Heart right ventricle (tissue), 16 donors: ENCODE measurements around the gene KCNT1. TPM values are rescaled to one million over a fixed set of nuclear protein-coding genes. Genes with fewer than 3 reads are reported as not detected.

ENCODE experiments used
- ATAC-seq, 8 donors: fragments of 200-7000 bp; cut with Tn5 transposase; one replicate each; pipeline ENCODE4 v1.9.1; 2020; ENCODE audit warnings: mild to moderate bottlenecking in 8 of 8, moderate library complexity in 8 of 8, moderate number of reproducible peaks in 1 of 8
- DNase-seq, 2 donors: peaks; one replicate each; pipeline ENCODE4 v3.0.0-alpha.2; 2020
- H3K27ac ChIP-seq, 10 donors: fragments of 200-600 bp; sonication (generic) in 2 of 10; one replicate each; pipeline versions ENCODE4 v1.5.0 to v1.8.0; 2020 to 2022; ENCODE audit warnings: mild to moderate bottlenecking in 3 of 10
- H3K27me3 ChIP-seq, 7 donors: fragments of 200-600 bp; one replicate each; pipeline ENCODE4 v1.8.0; 2021 to 2022; ENCODE audit warnings: mild to moderate bottlenecking in 2 of 7
- H3K36me3 ChIP-seq, 9 donors: fragments of 200-600 bp; sonication (generic) in 1 of 9; one replicate each; pipeline versions ENCODE4 v1.5.0 to v1.8.0; 2020 to 2022; ENCODE audit warnings: mild to moderate bottlenecking in 2 of 9
- H3K4me1 ChIP-seq, 9 donors: fragments of 200-600 bp; sonication (generic) in 1 of 9; one replicate each; pipeline versions ENCODE4 v1.5.0 to v1.8.0; 2020 to 2022; ENCODE audit warnings: mild to moderate bottlenecking in 4 of 9
- H3K4me3 ChIP-seq, 10 donors: fragments of 200-600 bp; sonication (generic) in 2 of 10; one replicate each; pipeline versions ENCODE4 v1.5.0 to v1.8.0; 2020 to 2022; ENCODE audit warnings: mild to moderate bottlenecking in 7 of 10, moderate library complexity in 2 of 10
- H3K9me3 ChIP-seq, 11 donors: fragments of 200-600 bp in 10 of 11; sonication (generic) in 2 of 11; one replicate each; pipeline versions ENCODE4 v1.5.0 to v1.8.0; 2013 to 2022; ENCODE audit warnings: mild to moderate bottlenecking in 2 of 11, control low read depth in 1 of 11, moderate library complexity in 1 of 11
- WGBS, 2 donors: extraction: QIAGEN DNeasy Blood & Tissue Kit; methylation state at CpG; one replicate each; pipeline ENCODE4 v1.1.7; 2013; ENCODE audit warnings: inconsistent platforms in 1 of 2; 5-methylcytosine and 5-hydroxymethylcytosine counted together
- intact Hi-C, 10 donors: fragments of 100-400 bp; cut with DNase I; formaldehyde crosslinking; loops; one replicate each; pipeline versions ENCODE4 v1.11.1 to v1.14.2; 2022
- polyA plus RNA-seq, 2 donors: library from polyadenylated mRNA; stranded (reverse); fragments of 200-250 nt; gene quantifications; one replicate each; pipeline ENCODE4 v1.2.3, GENCODE V29; 2013
- total RNA-seq, 10 donors: library from RNA; stranded (reverse); fragmentation: NEBNext Ultra II Directional in 3 of 10; extraction: Animal tissue kit (Norgen Biotek cat#: 25700) in 3 of 10; gene quantifications; one replicate each; pipeline versions ENCODE4 v1.2.1 to v1.2.4, GENCODE V29; 2021 to 2023
- TF ChIP-seq, protein P1 (sequence below), 9 donors: fragments of 200-600 bp; sonication (generic) in 2 of 9; IDR thresholded peaks; one replicate each; pipeline versions ENCODE4 v1.5.0 to v1.8.0; 2021 to 2022; ENCODE audit warnings: antibody characterized with exemption in 9 of 9, mild to moderate bottlenecking in 5 of 9, moderate library complexity in 1 of 9
- donor health status: Arrhythmogenic right ventricular cardiomyopathy.
- donor health status: ischemic (EF 13 %, LVEDD 7.1; RV severe dilation, severe dysfunction).
- donor health status: healthy with polysubstance abuse.
- donor health status: DM: no; HTN: yes; CAD: no.
- donor health status: DM: no; HTN: no; CAD: no.
- donor health status: ischemic (EF 25% LVEDD 6.9; RV normal size, moderate dysfunction).
- donor health status: ischemic (EF 25% LVEDD 5.7; RV mildly dilated, moderate dysfunction).
- donor health status: healthy.
- donor health status: DM: yes; HTN: yes; CAD: no.
- donor health status: Ischemic cardiomyopathy.
- donor health status: ischemic (EF 35%, LVEDD 5.7; RV mildly dilated, moderate dysfunction).
- donor health status: nonischemic (EF 11% LVEDD 7.7; RV severe dilation, severe dysfunction).
- donor health status: DM: yes; HTN: yes; CAD: no.
- donor health status: PGD.
- donor health status: ischemic (EF 29% LVEDD 5.4; RV normal size, mild dysfunction).
- donor health status: nonischemic (EF 23%, LVEDD 6.1; RV moderate dilation, normal function).

KCNT1 gene
- total and polyA plus RNA-seq, 12 donors = 0.14 to 14.1 (median 4.2) TPM

DNA sequence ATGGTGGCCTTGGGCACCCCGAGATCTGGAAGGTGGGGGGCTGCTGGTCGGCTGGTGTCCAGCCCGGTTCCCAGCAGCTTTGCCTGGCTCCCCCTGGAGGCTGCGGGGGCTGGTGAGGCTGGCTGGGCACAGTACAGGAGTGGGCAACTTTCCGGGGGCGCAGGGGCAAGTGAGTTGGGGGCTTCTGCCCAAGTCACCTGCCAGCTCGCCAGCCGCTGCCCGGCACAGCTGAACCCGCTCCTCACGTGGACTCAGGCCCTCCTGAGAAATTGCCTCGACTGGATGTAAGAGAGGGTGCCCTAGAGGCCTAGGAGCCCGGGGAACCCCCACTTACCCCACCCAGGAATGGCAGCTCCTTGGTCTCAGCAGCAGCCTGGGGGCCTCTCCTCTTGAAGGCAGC is 15.4 kb downstream of the KCNT1 start:
- Histone ChIP-seq H3K36me3 (no peaks in the 10 kb centered on the region), H3K4me3 (no peak overlapping the region), H3K27ac (no peak overlapping the region), H3K4me1 (peaks cover 0 to 4% (median 0%) of the 10 kb centered on the region in 9 donors), H3K27me3 (peaks cover 6 to 82% (median 69%) of the 10 kb centered on the region in 7 donors), H3K9me3 (no peaks in the 10 kb centered on the region)
- DNase-seq (no peak), ATAC-seq (no peak)
- WGBS, 2 donors = 85 to 86% methylated on average over 13 of the region's 13 CpGs
- intact Hi-C loops = no loop called here
- TF ChIP-seq, protein P1, sequence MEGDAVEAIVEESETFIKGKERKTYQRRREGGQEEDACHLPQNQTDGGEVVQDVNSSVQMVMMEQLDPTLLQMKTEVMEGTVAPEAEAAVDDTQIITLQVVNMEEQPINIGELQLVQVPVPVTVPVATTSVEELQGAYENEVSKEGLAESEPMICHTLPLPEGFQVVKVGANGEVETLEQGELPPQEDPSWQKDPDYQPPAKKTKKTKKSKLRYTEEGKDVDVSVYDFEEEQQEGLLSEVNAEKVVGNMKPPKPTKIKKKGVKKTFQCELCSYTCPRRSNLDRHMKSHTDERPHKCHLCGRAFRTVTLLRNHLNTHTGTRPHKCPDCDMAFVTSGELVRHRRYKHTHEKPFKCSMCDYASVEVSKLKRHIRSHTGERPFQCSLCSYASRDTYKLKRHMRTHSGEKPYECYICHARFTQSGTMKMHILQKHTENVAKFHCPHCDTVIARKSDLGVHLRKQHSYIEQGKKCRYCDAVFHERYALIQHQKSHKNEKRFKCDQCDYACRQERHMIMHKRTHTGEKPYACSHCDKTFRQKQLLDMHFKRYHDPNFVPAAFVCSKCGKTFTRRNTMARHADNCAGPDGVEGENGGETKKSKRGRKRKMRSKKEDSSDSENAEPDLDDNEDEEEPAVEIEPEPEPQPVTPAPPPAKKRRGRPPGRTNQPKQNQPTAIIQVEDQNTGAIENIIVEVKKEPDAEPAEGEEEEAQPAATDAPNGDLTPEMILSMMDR (IDR thresholded peaks at IDR 0.05) = no peak

DNA sequence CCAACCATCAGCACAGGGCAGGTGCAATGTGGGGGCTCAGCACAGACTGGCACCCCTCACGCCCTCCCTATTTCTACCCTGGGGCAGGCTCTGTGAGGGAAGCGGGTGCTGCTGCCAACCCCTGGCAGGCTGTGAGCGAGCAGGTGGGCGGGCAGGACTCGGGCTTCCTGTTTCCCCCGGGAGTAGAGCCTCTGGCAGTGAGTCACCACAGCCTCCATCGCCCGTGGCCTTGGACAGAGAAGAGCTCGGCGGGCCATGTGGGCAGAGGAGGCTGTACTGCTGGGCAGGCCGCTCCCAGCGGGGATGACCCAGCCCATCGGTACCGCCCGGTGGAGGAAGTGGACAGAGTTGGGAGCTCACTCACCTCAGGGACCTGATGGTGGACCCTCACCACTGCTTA is 16.6 kb downstream of the KCNT1 start:
- Histone ChIP-seq H3K4me1 (peaks cover 0 to 4% (median 0%) of the 10 kb centered on the region in 9 donors), H3K27ac (no peak overlapping the region), H3K9me3 (no peaks in the 10 kb centered on the region), H3K4me3 (no peak overlapping the region), H3K36me3 (no peaks in the 10 kb centered on the region), H3K27me3 (peaks cover 6 to 75% (median 59%) of the 10 kb centered on the region in 7 donors)
- ATAC-seq (no peak), DNase-seq (no peak)
- WGBS, 2 donors = 61 to 70% methylated on average over 15 of the region's 15 CpGs
- intact Hi-C loops = no loop called here
- TF ChIP-seq, protein P1 (IDR thresholded peaks at IDR 0.05) = no peak

DNA sequence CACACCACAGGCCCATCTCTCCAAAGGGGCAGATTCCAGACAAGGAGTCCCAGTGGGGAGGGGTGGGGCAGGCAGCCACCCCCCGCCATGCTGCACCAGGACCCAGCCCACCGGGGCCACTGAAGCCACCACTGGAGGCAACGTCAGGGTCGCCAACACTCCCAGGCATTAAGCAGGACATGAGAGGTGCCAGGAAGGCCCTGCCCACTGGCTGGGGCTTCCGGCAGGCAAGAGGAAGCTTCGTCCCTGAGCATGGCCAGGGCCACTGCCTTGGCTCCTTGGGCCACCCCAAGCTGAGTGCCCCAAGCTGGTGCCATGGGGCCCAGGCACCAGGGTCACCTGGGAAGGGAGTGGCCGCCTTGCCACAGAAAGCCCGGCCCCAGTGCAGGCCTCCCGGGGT is 17.5 kb downstream of the KCNT1 start:
- intact Hi-C loops = no loop called here
- peaks cover 6 to 75% (median 54%) of the 10 kb centered on the region in 7 donors for H3K27me3 ChIP-seq
- no peak for ATAC-seq

DNA sequence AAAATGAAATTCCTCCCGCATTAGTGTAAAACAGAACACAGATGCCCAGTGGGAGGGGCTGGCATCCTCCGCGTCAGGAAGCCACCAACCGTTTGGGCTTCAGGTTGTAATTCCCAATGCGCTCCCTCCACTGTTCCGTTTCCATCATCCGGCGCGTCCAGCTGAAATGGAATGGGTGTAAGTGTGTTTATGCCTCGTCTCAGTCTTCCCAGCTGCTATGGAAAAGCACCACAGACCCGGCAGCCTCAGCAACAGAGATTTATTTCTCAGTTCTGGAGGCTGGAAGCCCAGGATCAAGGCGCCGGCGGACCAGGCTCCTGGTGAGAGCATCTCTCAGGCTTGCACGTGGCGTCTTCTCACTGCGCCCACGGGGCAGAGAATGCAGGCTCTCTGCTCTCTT is 20.4 kb downstream of the KCNT1 start:
- TF ChIP-seq, protein P1 (IDR thresholded peaks at IDR 0.05) = no peak
- DNase-seq = no peak
- H3K27me3 ChIP-seq = peaks cover 0 to 67% (median 42%) of the 10 kb centered on the region in 7 donors
- peaks cover 0 to 3% (median 0%) of the 10 kb centered on the region in 9 donors for H3K4me1 ChIP-seq
- intact Hi-C loops = no loop called here
- ATAC-seq = no peak
- H3K9me3 ChIP-seq = no peaks in the 10 kb centered on the region
- H3K27ac ChIP-seq = no peak overlapping the region
- no peaks in the 10 kb centered on the region for H3K36me3 ChIP-seq
- WGBS, 2 donors = 77 to 79% methylated on average over 18 of the region's 18 CpGs
- H3K4me3 ChIP-seq = no peak overlapping the region

More for the DNA sequence above, 17.5 kb downstream of the KCNT1 start:
- Histone ChIP-seq H3K36me3 (no peaks in the 10 kb centered on the region), H3K9me3 (no peaks in the 10 kb centered on the region), H3K4me3 (no peak overlapping the region), H3K27ac (no peak overlapping the region), H3K4me1 (peaks cover 0 to 4% (median 0%) of the 10 kb centered on the region in 9 donors)
- TF ChIP-seq, protein P1 (IDR thresholded peaks at IDR 0.05) = no peak
- DNase-seq = no peak
- 76 to 80% methylated on average over 9 of the region's 9 CpGs for WGBS, 2 donors
